Endothelial cell of umbilical vein (primary cell): Measurements from ENCODE around the gene ZNF581.

ENCODE experiments used
- CTCF ChIP-seq, 2 donors: IDR thresholded peaks; 1 replicate in 1 of 2; 2 replicates in 1 of 2; pipeline ENCODE4 v1.5.1; 2011; ENCODE audit warnings: low read length in 2 of 2, mild to moderate bottlenecking in 2 of 2, moderate library complexity in 2 of 2, control low read depth in 1 of 2, inconsistent platforms in 1 of 2, low read depth in 1 of 2; ENCODE audit not compliant: insufficient read depth in 1 of 2; ENCODE audit errors: extremely low read depth in 1 of 2
- EZH2 ChIP-seq: IDR thresholded peaks from 2 replicates; pipeline ENCODE4 v1.6.1; 2012; ENCODE audit warnings: borderline replicate concordance, low read depth, mild to moderate bottlenecking, moderate library complexity, low read length, inconsistent platforms; ENCODE audit not compliant: severe bottlenecking
- GATA2 ChIP-seq: IDR thresholded peaks from 2 replicates; pipeline ENCODE4 v1.7.0; 2011; ENCODE audit warnings: low read depth, mild to moderate bottlenecking, moderate library complexity, mixed read lengths, low read length; ENCODE audit not compliant: insufficient read length, insufficient read depth
- MAX ChIP-seq: IDR thresholded peaks from 2 replicates; pipeline ENCODE4 v1.6.1; 2011; ENCODE audit not compliant: insufficient read depth, insufficient read length
- POLR2A ChIP-seq: IDR thresholded peaks from 2 replicates; pipeline ENCODE4 v1.6.1; 2012; ENCODE audit warnings: low read depth, mild to moderate bottlenecking, control low read depth, low read length
- POLR2AphosphoS5 ChIP-seq: IDR thresholded peaks from 2 replicates; pipeline ENCODE4 v1.6.1; 2012; ENCODE audit warnings: low read depth, mild to moderate bottlenecking, control low read depth, low read length, moderate library complexity; ENCODE audit not compliant: insufficient read depth

GRCh38 chr19:55685776-55686175, 42.3 kb downstream of the ZNF581 start:
- no peak for TF ChIP-seq POLR2A
- no peak for TF ChIP-seq CTCF (IDR thresholded peaks at IDR 0.05; ENCODE audit: extremely low read depth in 1 of 2, insufficient read depth in 1 of 2, low read depth in 1 of 2, low read length in 2 of 2)
- TF ChIP-seq POLR2AphosphoS5, result no peak
- no peak for TF ChIP-seq EZH2
- no peak for TF ChIP-seq MAX
- no peak for TF ChIP-seq GATA2
